Stimulated activated CD8-positive, alpha-beta memory T cell treated with anti-CD3 and anti-CD28 coated beads, Interleukin-12 subunit alpha, Interleukin-12 subunit beta, amount 100 ng/mL, for 24 hours (primary cell): ENCODE data around the gene PACRG.

Source experiments
- DNase-seq: peaks from one replicate; pipeline ENCODE4 v3.0.0-alpha.2; 2020; ENCODE audit errors: extremely low read depth

PACRG gene

GRCh38 chr6:162710419-162710818 lies 17.4 kb upstream of the PACRG start:
- no peak for DNase-seq

GRCh38 chr6:162710936-162711335 lies 16.8 kb upstream of the PACRG start:
- no peak for DNase-seq

GRCh38 chr6:162711376-162711775 lies 16.4 kb upstream of the PACRG start:
- DNase-seq: no peak

- DNase-seq: no peak
Observed at GRCh38 chr6:162712694-162713093, 15.1 kb upstream of the PACRG start.

- DNase-seq: no peak
Observed at GRCh38 chr6:162713974-162714780, 13.6 kb upstream of the PACRG start.

- DNase-seq: no peak
Observed at GRCh38 chr6:162715601-162716000, 12.2 kb upstream of the PACRG start.

- DNase-seq: no peak
Observed at GRCh38 chr6:162719528-162719927, 8.2 kb upstream of the PACRG start.

GRCh38 chr6:162721404-162721687 lies 6.4 kb upstream of the PACRG start:
- DNase-seq: no peak

- DNase-seq: no peak
Observed at GRCh38 chr6:162722226-162722625, 5.5 kb upstream of the PACRG start.

GRCh38 chr6:162722633-162723032 lies 5.1 kb upstream of the PACRG start:
- DNase-seq: no peak

- DNase-seq: no peak
Observed at GRCh38 chr6:162726947-162727321, 840 bp upstream of the PACRG start.

- no peak for DNase-seq
Observed at GRCh38 chr6:162728197-162728596, 423 bp downstream of the PACRG start.

- DNase-seq: no peak
Observed at GRCh38 chr6:162728706-162729105, 932 bp downstream of the PACRG start.

- no peak for DNase-seq
Observed at GRCh38 chr6:162730502-162730901, 2.7 kb downstream of the PACRG start.

GRCh38 chr6:162733489-162733888 lies 5.7 kb downstream of the PACRG start:
- DNase-seq: no peak

- DNase-seq: no peak
Observed at GRCh38 chr6:162736961-162737360, 9.2 kb downstream of the PACRG start.

- no peak for DNase-seq
Observed at GRCh38 chr6:162750776-162751175, 23.0 kb downstream of the PACRG start.

GRCh38 chr6:162751211-162751859 lies 23.6 kb downstream of the PACRG start:
- no peak for DNase-seq

GRCh38 chr6:162753775-162754174 lies 26.0 kb downstream of the PACRG start:
- DNase-seq: no peak

GRCh38 chr6:162770136-162770535 lies 42.4 kb downstream of the PACRG start:
- DNase-seq: no peak

GRCh38 chr6:162770955-162771354 lies 43.2 kb downstream of the PACRG start:
- DNase-seq: no peak

- no peak for DNase-seq
Observed at GRCh38 chr6:162772466-162772865, 44.7 kb downstream of the PACRG start.

- no peak for DNase-seq
Observed at GRCh38 chr6:162773996-162774395, 46.2 kb downstream of the PACRG start.

GRCh38 chr6:162777091-162777490 lies 49.3 kb downstream of the PACRG start:
- DNase-seq: no peak
